ENCODE measurements around the gene VWF. TPM values are rescaled to one million over a fixed set of nuclear protein-coding genes. Genes with fewer than 3 reads are reported as not detected.
A peak's percentile ranks its signal among the peaks of the same experiment; 100 is the strongest.

The VWF gene
- total RNA-seq, 1 experiment from 2014 or later = 0.48 TPM

- no peaks in the 10 kb centered on the region for H3K27me3 ChIP-seq (ENCODE audit: insufficient read depth, low read depth)
- H3K27ac ChIP-seq = no peak overlapping the region
- no peak overlapping the region for H3K4me2 ChIP-seq
- no peaks in the 10 kb centered on the region for H3K9me2 ChIP-seq (ENCODE audit: insufficient read depth)
- H4K20me1 ChIP-seq (ENCODE audit: insufficient read depth) = no peaks in the 10 kb centered on the region
- H2AFZ ChIP-seq = no peak overlapping the region
- intact Hi-C loops (cut with micrococcal nuclease; ENCODE audit: unreplicated experiment) = loop anchor here (10.0 kb wide), 1 partner anchor 467 kb away; the partner anchor contains the start of gene GAPDH
- ChIA-PET CTCF (interaction anchor here (0.8 to 1.1 kb wide), 2 partner anchors 16 to 211 kb away, joined by 3 to 8 read pairs; no protein-coding TSS in a partner anchor), POLR2A (ENCODE audit: unreplicated experiment) (interaction anchor here (0.7 to 1.3 kb wide), 2 partner anchors 25 to 146 kb away, joined by 6 to 7 read pairs; no protein-coding TSS in a partner anchor)
- no peak overlapping the region for H3K4me3 ChIP-seq
- H3K79me2 ChIP-seq (ENCODE audit: low read depth) = no peaks in the 10 kb centered on the region
- TF ChIP-seq EZH2 (IDR thresholded peaks at IDR 0.05; ENCODE audit: low read depth) = no peak
- no peak for TF ChIP-seq CTCF (conservative IDR thresholded peaks at IDR 0.05)
- no peaks in the 10 kb centered on the region for H3K9me3 ChIP-seq (ENCODE audit: insufficient read depth, low read depth)
- BruUV-seq (replicated peaks) = no TSS peak
- peaks cover 41% of the 10 kb centered on the region for H3K4me1 ChIP-seq (replicated peaks; ENCODE audit: insufficient read depth)
- H3F3A ChIP-seq (ENCODE audit: insufficient read depth, low read depth) = peaks cover 5% of the 10 kb centered on the region; the same call in 1 of the 2 replicates
- DNase-seq = no peak
- no peaks in the 10 kb centered on the region for H3K36me3 ChIP-seq (ENCODE audit: low read depth)
Observed at GRCh38 chr12:6068227-6068626, 56.2 kb downstream of the VWF start.

GRCh38 chr12:6067152-6067916 lies 57.1 kb downstream of the VWF start:
- no peak overlapping the region for H3K4me2 ChIP-seq
- H3K27me3 ChIP-seq (ENCODE audit: insufficient read depth, low read depth) = no peaks in the 10 kb centered on the region
- no peaks in the 10 kb centered on the region for H3K9me3 ChIP-seq (ENCODE audit: insufficient read depth, low read depth)
- H3K79me2 ChIP-seq (ENCODE audit: low read depth) = no peaks in the 10 kb centered on the region
- ChIA-PET POLR2A (ENCODE audit: unreplicated experiment) (interaction anchor here (0.5 to 1.3 kb wide), 4 partner anchors 26 to 604 kb away, joined by 5 to 7 read pairs (median 6); no protein-coding TSS in a partner anchor), CTCF (interaction anchor here (0.6 to 1.1 kb wide), 9 partner anchors 17 to 256 kb away, joined by 3 to 16 read pairs (median 4); no protein-coding TSS in a partner anchor)
- H3K36me3 ChIP-seq (ENCODE audit: low read depth) = no peaks in the 10 kb centered on the region
- H3F3A ChIP-seq (ENCODE audit: insufficient read depth, low read depth) = peaks cover 4% of the 10 kb centered on the region; the same call in 1 of the 2 replicates
- intact Hi-C loops (cut with micrococcal nuclease; ENCODE audit: unreplicated experiment) = loop anchor here (10.0 kb wide), 1 partner anchor 467 kb away; the partner anchor contains the start of gene GAPDH
- BruUV-seq (replicated peaks) = no TSS peak
- peak; percentile 45 to 55 for DNase-seq
- TF ChIP-seq CTCF (conservative IDR thresholded peaks at IDR 0.05) = peak; percentile 71
- TF ChIP-seq EZH2 (IDR thresholded peaks at IDR 0.05; ENCODE audit: low read depth) = no peak
- H4K20me1 ChIP-seq (ENCODE audit: insufficient read depth) = no peaks in the 10 kb centered on the region
- H2AFZ ChIP-seq = no peak overlapping the region
- no peaks in the 10 kb centered on the region for H3K9me2 ChIP-seq (ENCODE audit: insufficient read depth)
- no peak overlapping the region for H3K27ac ChIP-seq
- no peak overlapping the region for H3K4me3 ChIP-seq
- peaks cover 37% of the 10 kb centered on the region for H3K4me1 ChIP-seq (replicated peaks; ENCODE audit: insufficient read depth)

- Histone ChIP-seq H2AFZ (no peak overlapping the region), H3K4me2 (no peak overlapping the region), H4K20me1 (ENCODE audit: insufficient read depth) (no peaks in the 10 kb centered on the region), H3K9me2 (ENCODE audit: insufficient read depth) (no peaks in the 10 kb centered on the region), H3K79me2 (ENCODE audit: low read depth) (no peaks in the 10 kb centered on the region), H3K27ac (no peak overlapping the region), H3K9me3 (ENCODE audit: insufficient read depth, low read depth) (no peaks in the 10 kb centered on the region), H3K4me3 (no peak overlapping the region), H3K27me3 (ENCODE audit: insufficient read depth, low read depth) (no peaks in the 10 kb centered on the region), H3F3A (ENCODE audit: insufficient read depth, low read depth) (no peaks in the 10 kb centered on the region), H3K4me1 (replicated peaks; ENCODE audit: insufficient read depth) (peaks cover 34% of the 10 kb centered on the region), H3K36me3 (ENCODE audit: low read depth) (no peaks in the 10 kb centered on the region)
- TF ChIP-seq EZH2 (IDR thresholded peaks at IDR 0.05; ENCODE audit: low read depth) = no peak
- no peak for TF ChIP-seq CTCF (conservative IDR thresholded peaks at IDR 0.05)
- ChIA-PET POLR2A (ENCODE audit: unreplicated experiment) (interaction anchor here (0.6 kb wide), 1 partner anchor 141 kb away, joined by 6 read pairs; no protein-coding TSS in a partner anchor), CTCF (no interaction called here)
- no peak for DNase-seq
- no TSS peak for BruUV-seq (replicated peaks)
- intact Hi-C loops (cut with micrococcal nuclease; ENCODE audit: unreplicated experiment) = loop anchor here (10.0 kb wide), 1 partner anchor 468 kb away; the partner anchor contains the start of gene GAPDH
Observed at GRCh38 chr12:6066651-6067050, 57.8 kb downstream of the VWF start.

All from PC-9 (cell line).